HG03575 (cell line): ENCODE data around the gene SLC25A20.
"Not testable (repeated sequence)": the region's sequence is repeated elsewhere in the genome, so short reads cannot be mapped to it uniquely, and the experiment has no call there.

Source experiments
- ATAC-seq: cut with Tn5 transposase; IDR thresholded peaks from one replicate; pipeline ENCODE4 v1.9.1; 2021; ENCODE audit not compliant: unreplicated experiment, insufficient number of reproducible peaks, low FRiP score; ENCODE audit errors: extremely low read depth

Gene SLC25A20

GRCh38 chr3:48907026-48907425 is 8.3 kb upstream of the SLC25A20 start:
- ATAC-seq, result not testable (repeated sequence)

GRCh38 chr3:48899273-48899672 is 591 bp upstream of the SLC25A20 start:
- ATAC-seq, result no peak

GRCh38 chr3:48897460-48898376 is 964 bp downstream of the SLC25A20 start:
- no peak for ATAC-seq

- ATAC-seq, result no peak
These were observed 1.7 kb downstream of the SLC25A20 start for GRCh38 chr3:48896936-48897335.

GRCh38 chr3:48894516-48894915 is 4.2 kb downstream of the SLC25A20 start:
- no peak for ATAC-seq

- ATAC-seq, result no peak
These were observed 7.1 kb downstream of the SLC25A20 start for GRCh38 chr3:48891606-48892005.

- no peak for ATAC-seq
These were observed 12.9 kb downstream of the SLC25A20 start for GRCh38 chr3:48885753-48886152.

- no peak for ATAC-seq
These were observed 17.0 kb downstream of the SLC25A20 start for GRCh38 chr3:48881652-48882114.

- no peak for ATAC-seq
These were observed 17.7 kb downstream of the SLC25A20 start for GRCh38 chr3:48881006-48881405.

- ATAC-seq, result no peak
These were observed 18.7 kb downstream of the SLC25A20 start for GRCh38 chr3:48879994-48880377.

GRCh38 chr3:48879307-48879993 is 19.2 kb downstream of the SLC25A20 start:
- no peak for ATAC-seq

- no peak for ATAC-seq
These were observed 21.0 kb downstream of the SLC25A20 start for GRCh38 chr3:48877671-48878070.

GRCh38 chr3:48863122-48863521 is 35.6 kb downstream of the SLC25A20 start:
- ATAC-seq, result no peak

- no peak for ATAC-seq
These were observed 39.5 kb downstream of the SLC25A20 start for GRCh38 chr3:48859206-48859605.

GRCh38 chr3:48858709-48859108 is 40.0 kb downstream of the SLC25A20 start:
- ATAC-seq, result no peak

GRCh38 chr3:48857641-48858040 is 41.0 kb downstream of the SLC25A20 start:
- ATAC-seq, result no peak

GRCh38 chr3:48856469-48856868 is 42.2 kb downstream of the SLC25A20 start:
- ATAC-seq, result no peak

GRCh38 chr3:48855681-48856447 is 42.8 kb downstream of the SLC25A20 start:
- no peak for ATAC-seq

GRCh38 chr3:48852151-48852550 is 46.5 kb downstream of the SLC25A20 start:
- no peak for ATAC-seq
